Measurements from ENCODE around the gene ADM2. TPM values are rescaled to one million over a fixed set of nuclear protein-coding genes. Genes with fewer than 3 reads are reported as not detected.

The ADM2 gene
- total RNA-seq, 1 donor from 2014 or later, result 4.4 TPM

DNA sequence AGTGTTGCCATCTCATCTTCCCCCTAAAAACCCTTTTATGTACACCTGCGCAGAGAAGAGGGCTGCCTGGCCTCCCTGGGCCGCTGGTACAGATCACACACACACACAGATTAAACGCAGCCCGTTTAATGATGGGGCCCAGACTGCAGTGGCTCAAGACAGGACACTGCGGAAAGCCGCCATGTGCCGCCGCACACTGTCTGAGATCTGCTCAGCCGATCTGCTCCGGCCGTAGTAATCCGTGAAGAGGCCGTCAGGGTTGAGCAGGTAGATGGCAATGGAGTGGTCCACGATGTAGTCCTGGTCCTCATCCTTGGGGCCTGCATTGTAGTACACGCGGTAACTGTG, 42.1 kb downstream of the ADM2 start:
- no peak for DNase-seq (ENCODE audit: low read depth)
- no peak for TF ChIP-seq CTCF (conservative IDR thresholded peaks at IDR 0.05; ENCODE audit: low read depth, low read length)
- H3K4me3 ChIP-seq (ENCODE audit: low read depth, low read length), result no peak overlapping the region

- peak overlapping the region; percentile 73 for H3K4me3 ChIP-seq (ENCODE audit: low read depth, low read length)
- no peak for TF ChIP-seq CTCF (conservative IDR thresholded peaks at IDR 0.05; ENCODE audit: low read depth, low read length)
- DNase-seq (ENCODE audit: low read depth), result no peak
These were observed 42.7 kb downstream of the ADM2 start for GRCh38 chr22:50523806-50524675.

DNA sequence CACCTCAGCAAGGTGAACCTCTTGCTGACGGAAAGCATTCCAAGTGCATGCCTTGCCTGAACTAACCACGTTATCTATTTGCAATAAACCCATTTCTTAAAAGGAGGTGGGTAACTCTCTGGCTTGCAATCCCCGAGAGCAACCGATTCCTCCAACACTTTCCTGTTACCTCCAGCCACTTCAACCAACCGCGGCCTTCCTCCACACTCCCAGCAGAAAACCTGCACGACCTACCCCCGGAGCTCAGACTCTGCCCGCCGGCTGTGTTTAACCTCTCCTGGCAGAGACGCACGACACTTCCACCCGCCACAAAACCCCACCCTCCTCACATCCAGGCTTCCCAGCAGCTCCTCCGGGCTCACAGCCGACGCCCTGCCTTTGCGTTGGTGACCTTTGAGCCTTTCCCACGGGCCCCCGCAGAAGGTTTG, 43.3 kb downstream of the ADM2 start:
- no peak for TF ChIP-seq CTCF (conservative IDR thresholded peaks at IDR 0.05; ENCODE audit: low read depth, low read length)
- no peak for DNase-seq (ENCODE audit: low read depth)
- peak overlapping the region; percentile 73 for H3K4me3 ChIP-seq (ENCODE audit: low read depth, low read length)

GRCh38 chr22:50525104-50525857, 43.9 kb downstream of the ADM2 start, which contains the start of gene SCO2:
Gene SCO2 (minus strand): TSS chr22:50525598. CDS start chr22:50524411, 1,187 bp downstream.
- peak within 1 kb of the TSS; percentile 73 for H3K4me3 ChIP-seq (ENCODE audit: low read depth, low read length)
- DNase-seq (ENCODE audit: low read depth), result no peak
- TF ChIP-seq CTCF (conservative IDR thresholded peaks at IDR 0.05; ENCODE audit: low read depth, low read length), result peak; percentile 52

GRCh38 chr22:50525858-50526107, 44.4 kb downstream of the ADM2 start:
- no peak for DNase-seq (ENCODE audit: low read depth)
- no peak for TF ChIP-seq CTCF (conservative IDR thresholded peaks at IDR 0.05; ENCODE audit: low read depth, low read length)
- H3K4me3 ChIP-seq (ENCODE audit: low read depth, low read length), result peak overlapping the region; percentile 73

DNA sequence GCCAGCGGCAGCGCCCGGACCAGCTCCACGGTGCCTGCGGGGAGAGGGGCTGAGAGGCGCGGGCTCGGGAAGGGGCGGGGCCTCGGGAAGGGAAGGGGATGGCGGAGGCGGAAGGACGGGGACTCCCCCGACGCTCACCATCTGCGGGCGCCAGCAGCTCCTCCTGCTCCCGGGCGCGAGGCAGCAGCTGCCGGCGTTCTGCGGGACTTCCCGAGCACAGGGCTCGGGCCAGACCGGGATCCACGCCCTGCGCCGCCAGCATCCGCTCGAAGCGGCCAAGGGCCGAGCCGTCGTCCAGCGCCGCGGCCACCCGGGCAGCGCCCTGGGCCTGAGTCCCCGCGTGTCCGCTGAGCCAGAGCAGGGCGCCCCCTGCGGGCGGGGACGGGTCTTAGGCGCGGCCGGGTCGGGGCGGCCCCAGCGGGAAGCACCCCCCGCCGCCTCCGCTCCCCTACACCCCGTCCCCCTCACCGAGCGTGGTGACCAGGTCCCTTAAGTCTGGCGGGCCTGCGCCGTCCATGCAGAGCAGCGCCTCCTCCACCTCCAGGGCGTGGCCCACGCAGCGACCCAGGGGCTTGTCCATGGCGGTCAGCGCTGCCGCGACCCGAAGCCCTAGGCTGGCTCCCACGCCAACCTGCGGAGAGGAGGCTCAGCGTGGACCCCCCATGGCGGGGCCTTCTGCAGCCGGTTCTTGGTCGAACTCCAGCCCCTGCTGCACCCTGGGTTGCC, 44.9 kb downstream of the ADM2 start:
- no peak for DNase-seq (ENCODE audit: low read depth)
- peak; percentile 48 for TF ChIP-seq CTCF (conservative IDR thresholded peaks at IDR 0.05; ENCODE audit: low read depth, low read length)
- H3K4me3 ChIP-seq (ENCODE audit: low read depth, low read length), result peak overlapping the region; percentile 73
